Activated CD4-positive, CD25-positive, alpha-beta regulatory T cell (primary cell): ENCODE measurements around the gene GHR.
"Not testable (repeated sequence)": the region's sequence is repeated elsewhere in the genome, so short reads cannot be mapped to it uniquely, and the experiment has no call there.

Source experiments
- DNase-seq, 4 experiments: peaks; one replicate each; lab custom pipeline; 2025; lab: John Stamatoyannopoulos, UW

GHR gene

GRCh38 chr5:42718591-42718990, 295.4 kb downstream of the GHR start:
- no peak for DNase-seq

DNA sequence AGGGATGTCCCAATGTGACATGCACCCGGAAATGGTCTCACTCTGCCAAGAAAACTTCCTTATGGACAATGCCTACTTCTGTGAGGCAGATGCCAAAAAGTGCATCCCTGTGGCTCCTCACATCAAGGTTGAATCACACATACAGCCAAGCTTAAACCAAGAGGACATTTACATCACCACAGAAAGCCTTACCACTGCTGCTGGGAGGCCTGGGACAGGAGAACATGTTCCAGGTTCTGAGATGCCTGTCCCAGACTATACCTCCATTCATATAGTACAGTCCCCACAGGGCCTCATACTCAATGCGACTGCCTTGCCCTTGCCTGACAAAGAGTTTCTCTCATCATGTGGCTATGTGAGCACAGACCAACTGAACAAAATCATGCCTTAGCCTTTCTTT, 295.8 kb downstream of the GHR start:
- DNase-seq = no peak

DNA sequence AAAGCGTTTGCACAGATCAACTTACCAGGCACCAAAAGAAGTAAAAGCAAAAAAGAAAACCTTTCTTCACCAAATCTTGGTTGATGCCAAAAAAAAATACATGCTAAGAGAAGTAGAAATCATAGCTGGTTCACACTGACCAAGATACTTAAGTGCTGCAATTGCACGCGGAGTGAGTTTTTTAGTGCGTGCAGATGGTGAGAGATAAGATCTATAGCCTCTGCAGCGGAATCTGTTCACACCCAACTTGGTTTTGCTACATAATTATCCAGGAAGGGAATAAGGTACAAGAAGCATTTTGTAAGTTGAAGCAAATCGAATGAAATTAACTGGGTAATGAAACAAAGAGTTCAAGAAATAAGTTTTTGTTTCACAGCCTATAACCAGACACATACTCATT, 297.0 kb downstream of the GHR start:
- no peak for DNase-seq

GRCh38 chr5:42721484-42721883, 298.2 kb downstream of the GHR start:
- DNase-seq = no peak

DNA sequence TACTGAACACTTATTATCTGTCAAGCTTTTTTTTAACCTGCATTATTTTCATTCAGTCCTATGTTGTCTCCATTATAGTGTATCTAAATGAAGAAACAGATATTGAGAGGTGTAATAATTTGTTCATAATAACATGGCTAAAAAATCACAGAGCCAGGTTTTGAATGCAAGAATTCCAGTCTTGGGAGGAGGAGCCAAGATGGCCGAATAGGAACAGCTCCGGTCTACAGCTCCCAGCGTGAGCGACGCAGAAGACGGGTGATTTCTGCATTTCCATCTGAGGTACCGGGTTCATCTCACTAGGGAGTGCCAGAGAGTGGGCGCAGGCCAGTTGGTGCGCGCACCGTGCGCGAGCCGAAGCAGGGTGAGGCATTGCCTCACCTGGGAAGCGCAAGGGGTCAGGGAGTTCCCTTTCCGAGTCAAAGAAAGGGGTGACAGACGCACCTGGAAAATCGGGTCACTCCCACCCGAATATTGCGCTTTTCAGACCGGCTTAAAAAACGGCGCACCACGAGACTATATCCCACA, 311.4 kb downstream of the GHR start:
- not testable (repeated sequence) for DNase-seq

GRCh38 chr5:42740920-42741319, 317.7 kb downstream of the GHR start:
- DNase-seq = no peak

GRCh38 chr5:42745426-42745825, 322.2 kb downstream of the GHR start:
- DNase-seq = no peak

DNA sequence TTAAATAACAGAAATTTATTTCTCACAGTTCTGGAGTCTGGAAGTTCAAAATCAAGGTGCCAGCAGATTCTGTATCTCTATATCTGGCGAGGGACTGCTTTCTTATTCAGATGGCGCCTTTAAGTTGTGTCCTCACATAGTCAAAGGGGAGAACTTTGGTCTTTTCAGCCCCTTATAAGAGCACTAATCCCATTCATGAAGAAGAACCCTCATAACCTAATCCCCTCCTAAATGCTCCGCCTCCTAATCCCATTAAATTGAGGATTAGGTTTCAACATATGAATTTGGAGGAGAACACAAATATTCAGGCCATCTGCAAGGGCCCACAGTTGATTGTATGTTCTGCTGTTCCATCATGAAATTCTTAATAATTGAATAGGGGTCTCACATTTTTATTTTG, 322.6 kb downstream of the GHR start:
- no peak for DNase-seq

GRCh38 chr5:42749020-42749419, 325.8 kb downstream of the GHR start:
- no peak for DNase-seq

- no peak for DNase-seq
Measured at GRCh38 chr5:42750507-42750906, 327.3 kb downstream of the GHR start.

DNA sequence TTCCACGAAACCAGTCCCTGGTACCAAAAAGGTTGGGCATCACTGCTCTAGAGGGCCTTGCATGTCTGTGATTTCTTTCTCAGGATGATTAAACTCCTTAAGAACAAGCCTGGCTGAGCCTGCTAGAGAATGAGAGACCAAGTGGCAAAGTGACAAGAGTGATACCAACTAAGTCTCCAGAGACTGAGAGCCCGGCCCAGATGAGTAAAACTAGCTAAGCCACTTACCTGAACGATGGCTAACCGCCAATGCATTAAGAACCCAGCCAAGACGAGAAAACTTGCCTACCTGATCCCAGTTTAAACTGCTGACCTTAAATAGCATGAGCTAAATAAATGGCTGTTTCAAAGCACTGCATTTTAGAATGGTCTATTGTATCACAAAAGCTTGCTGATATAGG, 327.8 kb downstream of the GHR start:
- DNase-seq = no peak

GRCh38 chr5:42753099-42753498, 329.9 kb downstream of the GHR start:
- no peak for DNase-seq

DNA sequence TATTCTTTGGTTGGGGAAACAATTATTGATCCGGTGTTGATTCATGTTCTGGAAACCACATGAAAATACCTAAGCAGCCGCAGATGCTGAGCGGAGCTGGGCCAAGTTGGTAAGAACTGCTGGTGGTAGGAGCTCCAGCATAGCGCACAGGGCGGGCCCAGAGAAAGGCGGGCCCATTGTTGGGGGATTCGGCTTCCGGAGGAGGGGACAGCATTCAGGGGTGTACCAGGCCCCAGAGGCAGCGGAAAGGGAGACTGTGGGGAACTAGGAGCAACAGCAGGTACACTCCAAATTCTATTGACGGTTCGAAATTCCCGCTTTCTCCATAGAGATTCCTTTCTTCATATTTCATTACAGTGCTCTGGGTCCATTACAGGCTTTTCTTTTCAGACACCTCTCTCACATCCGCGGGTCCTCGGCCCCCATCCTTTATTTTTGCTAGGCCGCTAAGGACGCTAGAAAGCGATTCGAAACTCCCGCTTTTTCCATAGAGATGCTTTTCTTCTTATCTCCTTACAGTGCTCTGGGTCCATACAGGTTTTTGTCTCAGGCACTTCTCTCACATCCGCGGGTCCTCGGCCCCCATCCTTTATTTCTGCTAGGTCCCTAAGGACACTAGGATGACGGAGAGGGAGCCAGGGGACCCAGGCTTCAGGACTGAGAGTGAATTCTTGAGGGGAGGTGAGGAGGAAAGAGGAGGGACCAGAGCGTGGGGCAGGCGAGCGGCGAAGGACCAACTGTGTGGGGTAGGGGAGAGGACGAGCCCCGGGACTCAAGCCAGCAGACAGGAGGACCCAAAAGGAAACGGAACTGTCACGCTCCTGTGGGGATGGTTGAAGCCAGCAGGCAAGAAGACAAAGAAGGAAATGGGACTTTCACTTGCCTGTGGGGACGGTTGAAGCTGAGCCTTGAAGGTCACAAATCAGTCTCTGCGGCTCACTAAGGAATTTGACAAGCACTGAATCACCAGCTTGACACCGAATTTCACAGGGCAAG, 333.7 kb downstream of the GHR start, which contains the start of gene CCDC152:
TSS of gene CCDC152 (plus strand) at position 213 of the 996 bp plus-strand sequence. CDS start 2,304 bp downstream, outside the sequence.
- peak; percentile 1 to 24 (median 8) for DNase-seq

DNA sequence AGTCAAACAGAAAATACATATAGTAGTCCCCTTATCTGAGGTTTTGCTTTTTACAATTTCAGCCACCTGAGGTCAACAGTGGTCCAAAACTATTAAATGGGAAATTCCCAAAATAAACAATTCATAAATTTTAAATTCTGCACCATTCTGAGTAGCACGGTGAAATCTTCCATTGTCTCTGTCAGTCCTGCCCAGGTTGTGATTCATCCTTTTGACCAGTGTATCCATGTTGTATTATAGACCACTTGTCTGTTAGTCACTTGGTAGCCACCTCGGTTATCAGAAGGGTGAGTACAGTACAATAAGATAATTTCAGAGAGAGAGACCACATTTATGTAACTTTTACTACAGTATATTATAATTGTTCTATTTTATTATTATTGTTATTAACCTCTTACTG, 336.2 kb downstream of the GHR start:
- DNase-seq = no peak

GRCh38 chr5:42760426-42760825, 337.2 kb downstream of the GHR start:
- no peak for DNase-seq

- no peak for DNase-seq
Measured at GRCh38 chr5:42761791-42762190, 338.6 kb downstream of the GHR start.

DNA sequence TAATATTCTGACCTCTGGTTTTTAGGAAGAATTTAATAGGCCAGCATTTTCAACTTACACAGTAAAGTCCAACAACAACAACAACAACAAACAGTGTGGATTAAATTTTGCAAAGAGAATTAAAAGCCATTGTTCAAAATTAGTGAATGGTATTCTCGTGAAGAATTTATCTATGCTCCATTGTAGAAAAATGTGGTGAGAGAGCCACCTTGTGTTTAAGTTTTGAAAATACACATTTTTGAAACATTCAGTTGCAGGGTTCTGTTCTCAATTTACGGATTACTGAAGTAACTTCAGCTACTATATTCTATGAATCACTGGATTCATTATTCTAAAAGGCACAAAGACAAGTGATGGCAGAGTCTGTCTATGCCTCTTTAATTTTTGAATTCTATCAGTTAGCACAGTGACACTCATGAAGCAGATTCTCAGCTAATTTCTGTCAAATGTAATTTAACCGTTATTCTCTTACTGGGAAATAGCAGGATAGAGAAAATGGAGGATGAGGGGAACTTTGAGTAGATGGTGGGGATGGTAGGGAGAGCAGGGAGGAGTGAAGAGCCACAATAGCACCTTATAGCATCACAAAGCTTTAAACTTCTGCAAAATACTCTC, 344.4 kb downstream of the GHR start:
- DNase-seq = no peak

DNA sequence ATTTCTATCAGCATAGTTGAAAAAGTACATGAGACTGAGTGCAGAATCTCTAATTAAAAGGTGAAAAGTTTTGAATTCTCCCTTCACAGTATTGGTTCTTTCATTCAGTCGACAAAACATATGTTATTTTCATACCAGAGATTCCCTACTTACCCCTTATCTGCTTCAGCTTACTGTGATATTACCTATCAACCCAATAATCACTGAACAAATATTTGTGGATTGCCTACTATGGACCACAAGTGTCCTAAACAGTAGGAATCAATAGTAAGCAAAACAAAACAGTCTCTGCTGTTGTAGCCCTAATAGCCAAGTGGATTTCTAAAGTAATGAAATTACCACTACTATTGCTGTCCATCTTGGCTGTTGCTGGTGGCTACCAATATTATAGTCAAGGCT, 344.9 kb downstream of the GHR start:
- no peak for DNase-seq

DNA sequence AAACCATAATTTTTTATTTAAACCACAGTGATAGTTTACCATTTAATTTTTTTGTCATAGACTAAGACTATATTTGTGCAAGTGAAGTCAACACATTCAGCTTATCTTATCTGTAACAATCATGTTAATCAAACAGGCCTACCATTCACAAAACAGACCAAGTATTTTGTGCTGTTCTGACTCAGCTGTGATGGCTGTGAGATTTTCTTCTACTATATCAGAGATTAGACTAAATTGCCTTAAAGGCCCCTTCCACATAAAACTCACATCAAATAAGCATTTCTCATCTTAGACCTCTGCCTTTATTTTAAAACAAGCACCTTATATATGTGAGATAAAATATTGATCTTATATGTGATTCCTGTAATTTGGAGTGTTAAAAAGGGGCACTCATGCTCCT, 346.8 kb downstream of the GHR start:
- DNase-seq = no peak
